GM10248 (cell line): ENCODE data around the gene ZNF532.

Experiments used
- CTCF ChIA-PET: fragments of 300-600 bp; sonication (Branson Sonifier 250); formaldehyde crosslinking; extraction: SDS; loops from one replicate; lab custom pipeline; 2021; ENCODE audit warnings: antibody characterized with exemption; lab: Yijun Ruan, JAX
- POLR2A ChIA-PET: fragments of 350-650 bp; sonication (Branson Sonifier 250); formaldehyde crosslinking; extraction: SDS; loops from one replicate; lab custom pipeline; 2020; ENCODE audit warnings: antibody characterized with exemption; lab: Yijun Ruan, JAX
- DNase-seq: peaks from one replicate; pipeline ENCODE4 v3.0.0; 2012; ENCODE audit errors: extremely low spot score
- CTCF ChIP-seq: IDR thresholded peaks from 2 replicates; pipeline ENCODE4 v1.5.1; 2012; ENCODE audit warnings: mild to moderate bottlenecking, low read depth; ENCODE audit errors: extremely low read depth, missing control alignments, control extremely low read depth

Gene ZNF532

GRCh38 chr18:58979615-58980014 is 114.9 kb downstream of the ZNF532 start:
- ChIA-PET CTCF (interaction anchor here (0.8 kb wide), 1 partner anchor 18 kb away, joined by 3 read pairs; no protein-coding TSS in a partner anchor), POLR2A (no interaction called here)
- DNase-seq = no peak

GRCh38 chr18:58980991-58981390 is 116.3 kb downstream of the ZNF532 start:
- DNase-seq = no peak
- no peak for TF ChIP-seq CTCF
- POLR2A ChIA-PET = no interaction called here
- CTCF ChIA-PET = interaction anchor here (0.9 kb wide), 1 partner anchor 45 kb away, joined by 3 read pairs; no protein-coding TSS in a partner anchor

More at GRCh38 chr18:58979615-58980014, 114.9 kb downstream of the ZNF532 start:
- TF ChIP-seq CTCF = no peak

- CTCF ChIA-PET = interaction anchor here (0.9 to 1.4 kb wide), 2 partner anchors 10 to 14 kb away, joined by 3 read pairs; no protein-coding TSS in a partner anchor
These were observed 118.8 kb downstream of the ZNF532 start for GRCh38 chr18:58983260-58984155.

GRCh38 chr18:58988600-58988999 is 123.9 kb downstream of the ZNF532 start:
- no peak for DNase-seq
- POLR2A ChIA-PET = no interaction called here
- CTCF ChIA-PET = interaction anchor here (2.7 kb wide), 1 partner anchor 13 kb away, joined by 8 read pairs; no protein-coding TSS in a partner anchor
- no peak for TF ChIP-seq CTCF

More at GRCh38 chr18:58983260-58984155, 118.8 kb downstream of the ZNF532 start:
- DNase-seq = no peak
- TF ChIP-seq CTCF = no peak
- POLR2A ChIA-PET = no interaction called here

GRCh38 chr18:58989184-58989759 is 124.6 kb downstream of the ZNF532 start:
- POLR2A ChIA-PET = no interaction called here
- no peak for TF ChIP-seq CTCF
- DNase-seq = no peak
- CTCF ChIA-PET = interaction anchor here (2.7 kb wide), 1 partner anchor 14 kb away, joined by 8 read pairs; no protein-coding TSS in a partner anchor

- CTCF ChIA-PET = interaction anchor here (1.2 kb wide), 1 partner anchor 80 kb away, joined by 3 read pairs; no protein-coding TSS in a partner anchor
- no peak for TF ChIP-seq CTCF
- DNase-seq = no peak
- POLR2A ChIA-PET = no interaction called here
These were observed 126.0 kb downstream of the ZNF532 start for GRCh38 chr18:58990720-58991119.
